MM.1S (cell line): ENCODE measurements around the gene EXOC2.

Experiments used
- EZH2 ChIP-seq: fragments of 300-600 bp; sonication (generic); optimal IDR thresholded peaks from 2 replicates; pipeline ENCODE3; 2017; ENCODE audit warnings: low read depth, mild to moderate bottlenecking, antibody characterized with exemption, low read length, mixed read lengths
- TF ChIP-seq, protein P1 (sequence below): fragments of 300-600 bp; sonication (generic); IDR thresholded peaks from 2 replicates; pipeline ENCODE4 v1.5.1; 2016; ENCODE audit warnings: antibody characterized with exemption, low read length, mixed read lengths

- TF ChIP-seq, protein P1, sequence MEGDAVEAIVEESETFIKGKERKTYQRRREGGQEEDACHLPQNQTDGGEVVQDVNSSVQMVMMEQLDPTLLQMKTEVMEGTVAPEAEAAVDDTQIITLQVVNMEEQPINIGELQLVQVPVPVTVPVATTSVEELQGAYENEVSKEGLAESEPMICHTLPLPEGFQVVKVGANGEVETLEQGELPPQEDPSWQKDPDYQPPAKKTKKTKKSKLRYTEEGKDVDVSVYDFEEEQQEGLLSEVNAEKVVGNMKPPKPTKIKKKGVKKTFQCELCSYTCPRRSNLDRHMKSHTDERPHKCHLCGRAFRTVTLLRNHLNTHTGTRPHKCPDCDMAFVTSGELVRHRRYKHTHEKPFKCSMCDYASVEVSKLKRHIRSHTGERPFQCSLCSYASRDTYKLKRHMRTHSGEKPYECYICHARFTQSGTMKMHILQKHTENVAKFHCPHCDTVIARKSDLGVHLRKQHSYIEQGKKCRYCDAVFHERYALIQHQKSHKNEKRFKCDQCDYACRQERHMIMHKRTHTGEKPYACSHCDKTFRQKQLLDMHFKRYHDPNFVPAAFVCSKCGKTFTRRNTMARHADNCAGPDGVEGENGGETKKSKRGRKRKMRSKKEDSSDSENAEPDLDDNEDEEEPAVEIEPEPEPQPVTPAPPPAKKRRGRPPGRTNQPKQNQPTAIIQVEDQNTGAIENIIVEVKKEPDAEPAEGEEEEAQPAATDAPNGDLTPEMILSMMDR, result no peak
- TF ChIP-seq EZH2, result no peak
These were observed 152.4 kb downstream of the EXOC2 start for GRCh38 chr6:540490-540889.
